ENCODE measurements around the gene MAGI2.

GRCh38 chr7:78636727-78637126 lies 816.7 kb downstream of the MAGI2 start:
- no peak for TF ChIP-seq CTCF (IDR thresholded peaks at IDR 0.05)
- no peak for TF ChIP-seq EP300 (IDR thresholded peaks at IDR 0.05)
- no peak for TF ChIP-seq POLR2AphosphoS5 (IDR thresholded peaks at IDR 0.05)
